GM10266 (cell line): ENCODE results near the gene PAPLN.

Experiments
- DNase-seq: peaks from one replicate; pipeline ENCODE4 v3.0.0; 2012; ENCODE audit errors: extremely low spot score
- TF ChIP-seq, protein P1 (sequence below): IDR thresholded peaks from 2 replicates; pipeline ENCODE4 v1.5.1; 2012; ENCODE audit warnings: mild to moderate bottlenecking, low read depth; ENCODE audit not compliant: control insufficient read depth, insufficient read depth; ENCODE audit errors: missing control alignments

Gene PAPLN

DNA sequence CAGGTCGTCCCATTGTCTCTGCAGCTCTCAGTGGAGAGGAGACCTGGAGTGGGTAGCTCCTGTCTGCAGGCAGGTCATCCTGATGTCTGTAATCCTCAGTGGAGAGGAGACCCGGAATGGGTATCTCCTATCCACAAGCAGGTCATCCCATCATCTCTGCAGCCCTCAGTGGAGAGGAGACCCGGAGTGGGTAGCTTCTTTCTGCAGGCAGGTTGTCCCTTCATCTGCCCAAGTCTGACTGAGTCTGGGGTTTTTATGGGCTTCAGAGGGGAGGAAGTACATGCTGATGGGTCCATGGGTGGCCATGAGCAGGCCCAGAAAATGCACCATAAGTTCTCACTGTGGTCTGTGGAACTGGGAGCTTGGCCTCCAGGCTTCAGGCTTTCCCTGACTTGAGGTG is 28.9 kb upstream of the PAPLN start:
- no peak for DNase-seq

DNA sequence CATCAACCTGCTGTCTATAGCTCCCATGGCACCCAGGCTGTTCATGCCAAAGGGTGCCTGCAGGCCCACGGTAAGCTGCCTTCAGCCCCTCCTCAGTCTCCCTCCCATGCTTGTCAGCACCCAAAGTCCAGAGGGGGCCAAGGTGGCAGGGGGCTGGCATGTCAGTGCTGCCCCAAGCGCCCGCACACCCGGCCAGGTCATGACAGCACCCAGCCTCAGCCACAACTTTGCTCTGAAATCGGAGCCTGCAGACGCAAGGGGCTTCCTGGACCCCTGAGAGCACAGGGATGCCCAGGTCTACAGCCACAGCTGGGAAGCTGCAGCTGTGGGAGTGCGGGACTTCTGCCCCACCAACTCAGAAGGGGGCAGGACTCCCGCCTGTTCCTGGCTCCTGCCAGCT is 28.5 kb upstream of the PAPLN start:
- TF ChIP-seq, protein P1, sequence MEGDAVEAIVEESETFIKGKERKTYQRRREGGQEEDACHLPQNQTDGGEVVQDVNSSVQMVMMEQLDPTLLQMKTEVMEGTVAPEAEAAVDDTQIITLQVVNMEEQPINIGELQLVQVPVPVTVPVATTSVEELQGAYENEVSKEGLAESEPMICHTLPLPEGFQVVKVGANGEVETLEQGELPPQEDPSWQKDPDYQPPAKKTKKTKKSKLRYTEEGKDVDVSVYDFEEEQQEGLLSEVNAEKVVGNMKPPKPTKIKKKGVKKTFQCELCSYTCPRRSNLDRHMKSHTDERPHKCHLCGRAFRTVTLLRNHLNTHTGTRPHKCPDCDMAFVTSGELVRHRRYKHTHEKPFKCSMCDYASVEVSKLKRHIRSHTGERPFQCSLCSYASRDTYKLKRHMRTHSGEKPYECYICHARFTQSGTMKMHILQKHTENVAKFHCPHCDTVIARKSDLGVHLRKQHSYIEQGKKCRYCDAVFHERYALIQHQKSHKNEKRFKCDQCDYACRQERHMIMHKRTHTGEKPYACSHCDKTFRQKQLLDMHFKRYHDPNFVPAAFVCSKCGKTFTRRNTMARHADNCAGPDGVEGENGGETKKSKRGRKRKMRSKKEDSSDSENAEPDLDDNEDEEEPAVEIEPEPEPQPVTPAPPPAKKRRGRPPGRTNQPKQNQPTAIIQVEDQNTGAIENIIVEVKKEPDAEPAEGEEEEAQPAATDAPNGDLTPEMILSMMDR, result no peak
- DNase-seq, result no peak

More for the DNA sequence above, 28.9 kb upstream of the PAPLN start:
- TF ChIP-seq, protein P1, result no peak

DNA sequence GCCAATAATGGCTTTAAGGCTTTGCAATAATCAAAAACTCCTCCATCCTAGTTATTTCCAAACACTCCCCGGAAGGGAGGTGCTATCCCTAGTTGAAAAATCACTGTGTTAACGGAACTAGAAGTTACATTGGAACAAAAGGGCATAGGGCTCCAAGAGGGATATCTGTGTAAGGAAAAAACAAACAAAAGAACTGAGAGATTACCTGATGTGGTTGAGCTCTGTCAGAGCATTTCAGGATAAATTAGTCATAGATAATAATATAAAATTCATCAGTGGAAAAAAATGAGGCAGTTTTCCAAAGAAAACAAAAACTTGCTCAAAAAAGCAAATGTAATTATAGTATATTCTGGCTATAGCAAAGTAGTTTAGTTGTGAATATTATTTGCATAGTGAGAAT is 27.4 kb upstream of the PAPLN start:
- no peak for DNase-seq
- TF ChIP-seq, protein P1, result no peak

GRCh38 chr14:73211251-73212040 is 25.9 kb upstream of the PAPLN start:
- no peak for DNase-seq
- TF ChIP-seq, protein P1, result no peak

DNA sequence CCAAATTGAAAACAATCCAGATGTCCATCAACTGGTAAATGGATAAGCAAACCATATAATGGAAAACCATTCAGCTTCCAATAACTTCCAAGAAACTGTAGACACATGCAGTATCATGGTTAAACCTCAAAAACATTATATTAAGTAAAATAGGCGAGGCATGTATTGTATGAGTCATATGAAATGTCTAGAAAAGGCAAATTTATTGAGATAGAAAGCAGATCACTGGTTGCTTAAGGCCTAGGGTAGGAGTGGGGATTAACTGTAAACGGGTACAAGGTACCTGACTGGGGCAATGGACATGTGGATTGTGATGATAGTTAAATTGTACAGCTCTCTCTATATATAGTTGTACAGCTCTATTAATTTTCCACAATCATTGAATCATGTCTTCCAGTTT is 21.3 kb upstream of the PAPLN start:
- no peak for DNase-seq
- TF ChIP-seq, protein P1, result no peak

GRCh38 chr14:73217411-73217810 is 19.9 kb upstream of the PAPLN start:
- no peak for DNase-seq
- TF ChIP-seq, protein P1, result no peak

DNA sequence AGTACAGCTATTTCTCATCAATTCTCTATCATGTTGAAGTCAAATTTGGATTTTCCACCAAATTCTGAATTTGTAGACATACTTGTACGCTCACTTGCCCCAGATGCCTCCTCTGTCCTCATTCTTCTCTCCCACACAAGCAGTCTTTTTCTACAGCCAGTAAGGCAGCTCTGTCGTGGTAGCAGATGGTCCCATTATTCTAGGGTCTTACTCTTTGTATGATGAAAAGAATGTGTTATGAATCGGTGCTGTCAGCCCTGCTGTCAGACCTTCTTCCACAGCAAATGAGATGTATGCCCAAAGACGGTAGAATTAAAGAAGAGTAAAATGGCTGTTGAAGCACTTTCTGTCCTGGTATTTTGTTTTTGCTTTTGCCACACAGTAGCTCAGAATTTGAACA is 17.2 kb upstream of the PAPLN start:
- DNase-seq, result no peak
- TF ChIP-seq, protein P1, result no peak
